ENCODE data around the gene TEAD1.

DNA sequence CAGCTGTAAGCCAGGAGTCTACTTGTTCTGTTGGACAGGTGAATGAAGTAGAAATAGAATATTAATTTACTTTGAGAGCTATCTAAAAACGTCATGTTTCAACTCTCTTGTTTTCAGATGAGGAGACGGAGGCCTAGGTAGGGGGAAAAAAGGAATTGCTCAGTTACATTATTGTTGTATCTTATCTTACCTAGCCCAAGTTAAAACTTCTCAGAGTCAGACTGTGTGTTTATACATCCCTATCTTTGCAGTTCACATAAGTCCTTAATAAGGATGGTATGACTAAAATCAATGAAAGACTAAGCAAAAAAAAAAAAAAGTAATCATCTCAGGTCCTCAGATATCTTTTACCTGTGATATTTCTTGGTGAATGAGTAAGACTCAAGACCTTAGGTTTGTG is 62.8 kb downstream of the TEAD1 start:
- TF ChIP-seq, protein P1, sequence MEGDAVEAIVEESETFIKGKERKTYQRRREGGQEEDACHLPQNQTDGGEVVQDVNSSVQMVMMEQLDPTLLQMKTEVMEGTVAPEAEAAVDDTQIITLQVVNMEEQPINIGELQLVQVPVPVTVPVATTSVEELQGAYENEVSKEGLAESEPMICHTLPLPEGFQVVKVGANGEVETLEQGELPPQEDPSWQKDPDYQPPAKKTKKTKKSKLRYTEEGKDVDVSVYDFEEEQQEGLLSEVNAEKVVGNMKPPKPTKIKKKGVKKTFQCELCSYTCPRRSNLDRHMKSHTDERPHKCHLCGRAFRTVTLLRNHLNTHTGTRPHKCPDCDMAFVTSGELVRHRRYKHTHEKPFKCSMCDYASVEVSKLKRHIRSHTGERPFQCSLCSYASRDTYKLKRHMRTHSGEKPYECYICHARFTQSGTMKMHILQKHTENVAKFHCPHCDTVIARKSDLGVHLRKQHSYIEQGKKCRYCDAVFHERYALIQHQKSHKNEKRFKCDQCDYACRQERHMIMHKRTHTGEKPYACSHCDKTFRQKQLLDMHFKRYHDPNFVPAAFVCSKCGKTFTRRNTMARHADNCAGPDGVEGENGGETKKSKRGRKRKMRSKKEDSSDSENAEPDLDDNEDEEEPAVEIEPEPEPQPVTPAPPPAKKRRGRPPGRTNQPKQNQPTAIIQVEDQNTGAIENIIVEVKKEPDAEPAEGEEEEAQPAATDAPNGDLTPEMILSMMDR (IDR thresholded peaks at IDR 0.05), result no peak
- TF ChIP-seq TCF7L2 (IDR thresholded peaks at IDR 0.05; ENCODE audit: low read depth, low read length), result no peak
- TF ChIP-seq, protein P2, sequence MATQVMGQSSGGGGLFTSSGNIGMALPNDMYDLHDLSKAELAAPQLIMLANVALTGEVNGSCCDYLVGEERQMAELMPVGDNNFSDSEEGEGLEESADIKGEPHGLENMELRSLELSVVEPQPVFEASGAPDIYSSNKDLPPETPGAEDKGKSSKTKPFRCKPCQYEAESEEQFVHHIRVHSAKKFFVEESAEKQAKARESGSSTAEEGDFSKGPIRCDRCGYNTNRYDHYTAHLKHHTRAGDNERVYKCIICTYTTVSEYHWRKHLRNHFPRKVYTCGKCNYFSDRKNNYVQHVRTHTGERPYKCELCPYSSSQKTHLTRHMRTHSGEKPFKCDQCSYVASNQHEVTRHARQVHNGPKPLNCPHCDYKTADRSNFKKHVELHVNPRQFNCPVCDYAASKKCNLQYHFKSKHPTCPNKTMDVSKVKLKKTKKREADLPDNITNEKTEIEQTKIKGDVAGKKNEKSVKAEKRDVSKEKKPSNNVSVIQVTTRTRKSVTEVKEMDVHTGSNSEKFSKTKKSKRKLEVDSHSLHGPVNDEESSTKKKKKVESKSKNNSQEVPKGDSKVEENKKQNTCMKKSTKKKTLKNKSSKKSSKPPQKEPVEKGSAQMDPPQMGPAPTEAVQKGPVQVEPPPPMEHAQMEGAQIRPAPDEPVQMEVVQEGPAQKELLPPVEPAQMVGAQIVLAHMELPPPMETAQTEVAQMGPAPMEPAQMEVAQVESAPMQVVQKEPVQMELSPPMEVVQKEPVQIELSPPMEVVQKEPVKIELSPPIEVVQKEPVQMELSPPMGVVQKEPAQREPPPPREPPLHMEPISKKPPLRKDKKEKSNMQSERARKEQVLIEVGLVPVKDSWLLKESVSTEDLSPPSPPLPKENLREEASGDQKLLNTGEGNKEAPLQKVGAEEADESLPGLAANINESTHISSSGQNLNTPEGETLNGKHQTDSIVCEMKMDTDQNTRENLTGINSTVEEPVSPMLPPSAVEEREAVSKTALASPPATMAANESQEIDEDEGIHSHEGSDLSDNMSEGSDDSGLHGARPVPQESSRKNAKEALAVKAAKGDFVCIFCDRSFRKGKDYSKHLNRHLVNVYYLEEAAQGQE (IDR thresholded peaks at IDR 0.05; ENCODE audit: insufficient read depth in 1 of 2, low read depth in 2 of 2, low read length in 1 of 2), result no peak
- no peak for TF ChIP-seq POLR2AphosphoS5 (IDR thresholded peaks at IDR 0.05; ENCODE audit: low read depth, low read length)
